ENCODE measurements around the gene CST6.

- peak; percentile 77 for TF ChIP-seq POLR2A (IDR thresholded peaks at IDR 0.05)
- no peak for TF ChIP-seq CTCF (IDR thresholded peaks at IDR 0.05)
- TF ChIP-seq POLR2AphosphoS5 (IDR thresholded peaks at IDR 0.05) = peak; percentile 71 to 80 (median 79)
- TF ChIP-seq EP300 (IDR thresholded peaks at IDR 0.05; ENCODE audit: low read depth) = no peak
Observed at GRCh38 chr11:66051766-66052663, 40.2 kb downstream of the CST6 start, which contains the start of gene SF3B2.

Data from transverse colon (tissue), 4 donors.